H9 (cell line): ENCODE data around the gene RPL6. TPM values are rescaled to one million over a fixed set of nuclear protein-coding genes. Genes with fewer than 3 reads are reported as not detected.

Experiments used
- DNase-seq: peaks from one replicate; pipeline ENCODE4 v3.0.0-alpha.2; 2017
- H2AFZ ChIP-seq: one replicate; pipeline ENCODE4 v1.6.1; 2013; ENCODE audit warnings: mild to moderate bottlenecking, low read length, control low read depth, moderate library complexity
- H2AK5ac ChIP-seq: 2 replicates; pipeline ENCODE4 v1.6.1; 2013; ENCODE audit warnings: low read length, control low read depth, mixed read lengths; ENCODE audit not compliant: insufficient read length
- H2BK120ac ChIP-seq: one replicate; pipeline ENCODE4 v1.6.1; 2013; ENCODE audit warnings: low read depth, mild to moderate bottlenecking, low read length, control low read depth, inconsistent platforms; ENCODE audit not compliant: poor library complexity, severe bottlenecking
- H2BK12ac ChIP-seq: 2 replicates; pipeline ENCODE4 v1.6.1; 2013; ENCODE audit warnings: low read length, control low read depth, mixed read lengths, low read depth; ENCODE audit not compliant: insufficient read length
- H2BK15ac ChIP-seq: 2 replicates; pipeline ENCODE4 v1.6.1; 2013; ENCODE audit warnings: low read depth, low read length, control low read depth
- H2BK20ac ChIP-seq: one replicate; pipeline ENCODE4 v1.6.1; 2013; ENCODE audit warnings: low read depth, mild to moderate bottlenecking, low read length, control low read depth, inconsistent platforms; ENCODE audit not compliant: poor library complexity, severe bottlenecking
- H2BK5ac ChIP-seq: 2 replicates; pipeline ENCODE4 v1.6.1; 2013; ENCODE audit warnings: low read length, control low read depth, mixed read lengths; ENCODE audit not compliant: insufficient read length
- H3K14ac ChIP-seq: 2 replicates; pipeline ENCODE4 v1.6.1; 2013; ENCODE audit warnings: low read length, control low read depth; ENCODE audit not compliant: insufficient read depth
- H3K18ac ChIP-seq: 2 replicates; pipeline ENCODE4 v1.6.1; 2013; ENCODE audit warnings: low read depth, mild to moderate bottlenecking, mixed read lengths, low read length, control low read depth; ENCODE audit not compliant: insufficient read length
- H3K23ac ChIP-seq: 2 replicates; pipeline ENCODE4 v1.6.1; 2013; ENCODE audit warnings: low read length, control low read depth, mixed read lengths, low read depth; ENCODE audit not compliant: insufficient read length
- H3K23me2 ChIP-seq: 2 replicates; pipeline ENCODE4 v1.6.1; 2013; ENCODE audit warnings: low read depth, mild to moderate bottlenecking, mixed read lengths, low read length, control low read depth; ENCODE audit not compliant: insufficient read length, poor library complexity, severe bottlenecking
- H3K27ac ChIP-seq: 2 replicates; pipeline ENCODE4 v1.5.1; 2013; ENCODE audit warnings: low read length, control low read depth, mixed read lengths, low read depth; ENCODE audit not compliant: insufficient read length
- H3K27me3 ChIP-seq: 2 replicates; pipeline ENCODE4 v1.6.1; 2013; ENCODE audit warnings: low read length, control low read depth, inconsistent platforms; ENCODE audit not compliant: insufficient read depth
- H3K4ac ChIP-seq: 2 replicates; pipeline ENCODE4 v1.6.1; 2013; ENCODE audit warnings: low read depth, mild to moderate bottlenecking, control low read depth, inconsistent platforms, low read length, moderate library complexity
- H3K4me1 ChIP-seq: 2 replicates; pipeline ENCODE4 v1.6.1; 2013; ENCODE audit warnings: low read length, control low read depth, inconsistent platforms; ENCODE audit not compliant: insufficient read depth
- H3K4me2 ChIP-seq: 2 replicates; pipeline ENCODE4 v1.6.1; 2013; ENCODE audit warnings: low read length, control low read depth, mixed read lengths; ENCODE audit not compliant: insufficient read length, insufficient read depth
- H3K56ac ChIP-seq: 2 replicates; pipeline ENCODE4 v1.6.1; 2013; ENCODE audit warnings: low read depth, mild to moderate bottlenecking, mixed read lengths, low read length, control low read depth; ENCODE audit not compliant: insufficient read length
- H3K79me1 ChIP-seq: 2 replicates; pipeline ENCODE4 v1.6.1; 2013; ENCODE audit warnings: low read depth, mild to moderate bottlenecking, moderate library complexity, low read length, control low read depth, inconsistent platforms; ENCODE audit not compliant: insufficient read depth, poor library complexity, severe bottlenecking
- H3K79me2 ChIP-seq: 2 replicates; pipeline ENCODE4 v1.6.1; 2013; ENCODE audit warnings: low read length, control low read depth, inconsistent platforms; ENCODE audit not compliant: insufficient read depth
- H3K9ac ChIP-seq: 2 replicates; pipeline ENCODE4 v1.6.1; 2013; ENCODE audit warnings: low read length, control low read depth, mixed read lengths; ENCODE audit not compliant: insufficient read length; ENCODE audit errors: extremely low read depth
- H3K9me3 ChIP-seq: one replicate; pipeline ENCODE4 v1.6.1; 2013; ENCODE audit warnings: low read depth, low read length, inconsistent platforms; ENCODE audit not compliant: control insufficient read depth
- H3T11ph ChIP-seq: one replicate; pipeline ENCODE4 v1.6.1; 2013; ENCODE audit warnings: mild to moderate bottlenecking, low read length, control low read depth, inconsistent platforms
- H4K20me1 ChIP-seq: one replicate; pipeline ENCODE4 v1.6.1; 2013; ENCODE audit not compliant: control insufficient read depth, insufficient read length, insufficient read depth
- H4K5ac ChIP-seq: 2 replicates; pipeline ENCODE4 v1.6.1; 2013; ENCODE audit warnings: low read depth, mild to moderate bottlenecking, mixed read lengths, low read length, control low read depth; ENCODE audit not compliant: insufficient read length
- H4K8ac ChIP-seq: replicated peaks from 2 replicates; pipeline ENCODE4 v1.6.1; 2013; ENCODE audit warnings: low read length, control low read depth, mixed read lengths, low read depth; ENCODE audit not compliant: insufficient read length
- H4K91ac ChIP-seq: 2 replicates; pipeline ENCODE4 v1.6.1; 2013; ENCODE audit warnings: low read depth, mild to moderate bottlenecking, moderate library complexity, mixed read lengths, low read length, control low read depth; ENCODE audit not compliant: insufficient read length
- H3K27ac Mint-ChIP-seq, 3 experiments: 2 replicates in 2 of 3; 3 replicates in 1 of 3; pipeline ENCODE4 v1.8.0; 2020 to 2021; ENCODE audit warnings: mixed read lengths in 3 of 3, mild to moderate bottlenecking in 1 of 3, moderate library complexity in 1 of 3
- H3K27me3 Mint-ChIP-seq: 2 replicates; pipeline ENCODE4 v1.8.0; 2021; ENCODE audit warnings: low read depth, mild to moderate bottlenecking, moderate library complexity, mixed read lengths
- H3K36me3 Mint-ChIP-seq, 3 experiments: 2 replicates in 2 of 3; 3 replicates in 1 of 3; pipeline ENCODE4 v1.8.0; 2020 to 2021; ENCODE audit warnings: low read depth in 3 of 3, mixed read lengths in 3 of 3; ENCODE audit not compliant: insufficient read depth in 1 of 3
- H3K4me1 Mint-ChIP-seq, 2 experiments: 2 replicates each; pipeline ENCODE4 v1.8.0; 2020; ENCODE audit warnings: mixed read lengths in 2 of 2
- H3K4me3 Mint-ChIP-seq, 2 experiments: 2 replicates in 1 of 2; 3 replicates in 1 of 2; pipeline ENCODE4 v1.8.0; 2020 to 2021; ENCODE audit warnings: mild to moderate bottlenecking in 2 of 2, mixed read lengths in 2 of 2, moderate library complexity in 1 of 2
- H3K9me3 Mint-ChIP-seq, 2 experiments: 2 replicates in 1 of 2; 3 replicates in 1 of 2; pipeline ENCODE4 v1.8.0; 2020; ENCODE audit warnings: mild to moderate bottlenecking in 2 of 2, mixed read lengths in 2 of 2, moderate library complexity in 1 of 2
- WGBS: extraction: QIAGEN DNeasy Blood & Tissue Kit; methylation state at CpG from one replicate; pipeline ENCODE4 v1.1.7; 2013; ENCODE audit warnings: missing lambda C conversion rate, low lambda C conversion rate, mixed read lengths; ENCODE audit not compliant: insufficient read length; ENCODE audit errors: extremely low coverage; 5-methylcytosine and 5-hydroxymethylcytosine counted together
- total RNA-seq: library from RNA; stranded (reverse); gene quantifications from 2 replicates; pipeline ENCODE4 v1.2.1, GENCODE V29; 2021
- TF ChIP-seq, protein P1 (sequence below): fragments of 200-600 bp; sonication (generic); conservative IDR thresholded peaks from 3 replicates; pipeline ENCODE4 v1.8.0; 2021; ENCODE audit warnings: antibody characterized with exemption, mild to moderate bottlenecking

RPL6 gene
- total RNA-seq, 1 experiment from 2014 or later = 1,921 TPM

DNA sequence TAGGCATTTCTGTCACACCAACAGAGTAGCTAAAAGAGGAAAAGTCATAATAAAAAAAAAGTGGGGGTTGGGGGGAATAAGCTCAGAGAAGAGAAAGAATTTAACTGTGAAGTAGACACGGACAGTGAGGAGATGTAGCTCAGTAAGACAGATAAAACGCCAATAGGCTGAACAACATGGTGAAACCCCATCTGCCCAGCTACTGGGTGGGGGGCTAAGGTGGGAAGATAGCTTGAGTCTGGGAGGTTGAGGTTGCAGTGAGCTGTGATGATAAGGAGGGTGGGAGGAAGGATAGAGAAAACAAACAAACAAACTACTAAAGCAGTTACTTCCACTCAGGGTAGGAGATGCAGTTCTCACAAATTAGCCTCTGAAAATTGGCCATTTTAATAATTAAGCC, 52.2 kb downstream of the RPL6 start:
- Histone ChIP-seq H4K20me1 (no peaks in the 10 kb centered on the region), H3K9ac (no peak overlapping the region), H4K8ac (no peak overlapping the region), H3K14ac (no peak overlapping the region), H2BK20ac (no peak overlapping the region), H4K91ac (no peak overlapping the region), H3K4me1 (no peaks in the 10 kb centered on the region), H3K79me2 (no peaks in the 10 kb centered on the region), H3K9me3 (no peaks in the 10 kb centered on the region), H2AFZ (no peak overlapping the region), H3K23me2 (no peaks in the 10 kb centered on the region), H3T11ph (no peak overlapping the region), H3K56ac (no peak overlapping the region), H2AK5ac (no peak overlapping the region), H2BK12ac (no peak overlapping the region), H2BK120ac (no peak overlapping the region), H4K5ac (no peak overlapping the region), H3K4me2 (no peak overlapping the region), H3K79me1 (peaks cover 10% of the 10 kb centered on the region), H3K18ac (no peak overlapping the region), H2BK5ac (no peak overlapping the region), H3K23ac (no peak overlapping the region), H3K27me3 (no peaks in the 10 kb centered on the region), H3K27ac (no peak overlapping the region), H3K4ac (no peak overlapping the region), H2BK15ac (no peak overlapping the region)
- peak overlapping the region in 1 of 3 experiments; percentile 6; a peak in 1 of 7 replicates for H3K27ac Mint-ChIP-seq
- H3K27me3 Mint-ChIP-seq = no peaks in the 10 kb centered on the region
- DNase-seq = no peak
- H3K9me3 Mint-ChIP-seq = no peaks in the 10 kb centered on the region
- no peak overlapping the region for H3K4me3 Mint-ChIP-seq
- no peaks in the 10 kb centered on the region; a peak in 1 of 7 replicates for H3K36me3 Mint-ChIP-seq
- TF ChIP-seq, protein P1, sequence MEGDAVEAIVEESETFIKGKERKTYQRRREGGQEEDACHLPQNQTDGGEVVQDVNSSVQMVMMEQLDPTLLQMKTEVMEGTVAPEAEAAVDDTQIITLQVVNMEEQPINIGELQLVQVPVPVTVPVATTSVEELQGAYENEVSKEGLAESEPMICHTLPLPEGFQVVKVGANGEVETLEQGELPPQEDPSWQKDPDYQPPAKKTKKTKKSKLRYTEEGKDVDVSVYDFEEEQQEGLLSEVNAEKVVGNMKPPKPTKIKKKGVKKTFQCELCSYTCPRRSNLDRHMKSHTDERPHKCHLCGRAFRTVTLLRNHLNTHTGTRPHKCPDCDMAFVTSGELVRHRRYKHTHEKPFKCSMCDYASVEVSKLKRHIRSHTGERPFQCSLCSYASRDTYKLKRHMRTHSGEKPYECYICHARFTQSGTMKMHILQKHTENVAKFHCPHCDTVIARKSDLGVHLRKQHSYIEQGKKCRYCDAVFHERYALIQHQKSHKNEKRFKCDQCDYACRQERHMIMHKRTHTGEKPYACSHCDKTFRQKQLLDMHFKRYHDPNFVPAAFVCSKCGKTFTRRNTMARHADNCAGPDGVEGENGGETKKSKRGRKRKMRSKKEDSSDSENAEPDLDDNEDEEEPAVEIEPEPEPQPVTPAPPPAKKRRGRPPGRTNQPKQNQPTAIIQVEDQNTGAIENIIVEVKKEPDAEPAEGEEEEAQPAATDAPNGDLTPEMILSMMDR = no peak
- no CpG with 5 or more reads among the region's 2 CpGs for whole genome bisulfite sequencing
- H3K4me1 Mint-ChIP-seq = peaks cover 0 to 5% of the 10 kb centered on the region in 2 experiments; a peak in 2 of 4 replicates

Other genes starting within 250 kb of the RPL6 start
- 24.9 and 30.0 TPM in 2 replicates for gene HECTD4, start 27.2 kb downstream of the RPL6 start, total RNA-seq
- 108 and 112 TPM in 2 replicates for gene PTPN11, start 9.3 kb upstream of the RPL6 start, total RNA-seq